ENCODE measurements around the gene STARD10. TPM values are rescaled to one million over a fixed set of nuclear protein-coding genes. Genes with fewer than 3 reads are reported as not detected.

STARD10 gene
- total RNA-seq, 1 experiment from 2014 or later: 58.4 TPM

DNA sequence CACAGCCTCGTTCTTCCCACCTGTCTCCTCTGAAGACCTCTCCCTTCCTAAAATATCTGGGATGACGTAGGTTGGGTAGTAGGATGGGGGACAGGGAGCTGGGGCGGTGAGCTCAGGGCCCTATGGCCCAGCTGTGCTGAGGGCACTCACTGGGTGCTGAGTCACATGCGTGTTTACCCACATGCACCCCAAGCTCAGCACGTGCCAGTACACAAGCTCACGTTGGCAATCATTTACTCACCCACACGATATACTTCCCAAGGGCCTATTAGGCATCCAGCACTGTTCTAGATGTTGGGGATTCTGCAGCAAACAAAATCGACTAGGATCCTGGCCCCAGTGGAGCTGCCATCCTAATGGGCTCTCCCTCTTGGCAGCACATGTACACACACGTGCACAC lies 70.3 kb downstream of the STARD10 start:
- CTCF ChIA-PET: interaction anchor here (1.1 to 3.7 kb wide), 4 partner anchors 59 to 454 kb away, joined by 3 to 27 read pairs (median 6); partner anchors contain the start of gene ATG16L2
- no peak overlapping the region for H3K4me2 ChIP-seq (ENCODE audit: low read length)
- BruUV-seq (replicated peaks): no TSS peak
- H3K27ac ChIP-seq (ENCODE audit: low read depth, low read length): no peak overlapping the region
- H2AFZ ChIP-seq (ENCODE audit: low read depth, low read length, poor library complexity, severe bottlenecking): no peak overlapping the region
- ATAC-seq (no peak), DNase-seq (ENCODE audit: low read depth, low spot score) (no peak)
- no peaks in the 10 kb centered on the region for H3K27me3 ChIP-seq (ENCODE audit: insufficient read depth, low read length)
- TF ChIP-seq EGR1 (IDR thresholded peaks at IDR 0.05; ENCODE audit: low read depth): no peak
- TF ChIP-seq, protein P1, sequence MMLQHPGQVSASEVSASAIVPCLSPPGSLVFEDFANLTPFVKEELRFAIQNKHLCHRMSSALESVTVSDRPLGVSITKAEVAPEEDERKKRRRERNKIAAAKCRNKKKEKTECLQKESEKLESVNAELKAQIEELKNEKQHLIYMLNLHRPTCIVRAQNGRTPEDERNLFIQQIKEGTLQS (IDR thresholded peaks at IDR 0.05): no peak
- TF ChIP-seq, protein P2, sequence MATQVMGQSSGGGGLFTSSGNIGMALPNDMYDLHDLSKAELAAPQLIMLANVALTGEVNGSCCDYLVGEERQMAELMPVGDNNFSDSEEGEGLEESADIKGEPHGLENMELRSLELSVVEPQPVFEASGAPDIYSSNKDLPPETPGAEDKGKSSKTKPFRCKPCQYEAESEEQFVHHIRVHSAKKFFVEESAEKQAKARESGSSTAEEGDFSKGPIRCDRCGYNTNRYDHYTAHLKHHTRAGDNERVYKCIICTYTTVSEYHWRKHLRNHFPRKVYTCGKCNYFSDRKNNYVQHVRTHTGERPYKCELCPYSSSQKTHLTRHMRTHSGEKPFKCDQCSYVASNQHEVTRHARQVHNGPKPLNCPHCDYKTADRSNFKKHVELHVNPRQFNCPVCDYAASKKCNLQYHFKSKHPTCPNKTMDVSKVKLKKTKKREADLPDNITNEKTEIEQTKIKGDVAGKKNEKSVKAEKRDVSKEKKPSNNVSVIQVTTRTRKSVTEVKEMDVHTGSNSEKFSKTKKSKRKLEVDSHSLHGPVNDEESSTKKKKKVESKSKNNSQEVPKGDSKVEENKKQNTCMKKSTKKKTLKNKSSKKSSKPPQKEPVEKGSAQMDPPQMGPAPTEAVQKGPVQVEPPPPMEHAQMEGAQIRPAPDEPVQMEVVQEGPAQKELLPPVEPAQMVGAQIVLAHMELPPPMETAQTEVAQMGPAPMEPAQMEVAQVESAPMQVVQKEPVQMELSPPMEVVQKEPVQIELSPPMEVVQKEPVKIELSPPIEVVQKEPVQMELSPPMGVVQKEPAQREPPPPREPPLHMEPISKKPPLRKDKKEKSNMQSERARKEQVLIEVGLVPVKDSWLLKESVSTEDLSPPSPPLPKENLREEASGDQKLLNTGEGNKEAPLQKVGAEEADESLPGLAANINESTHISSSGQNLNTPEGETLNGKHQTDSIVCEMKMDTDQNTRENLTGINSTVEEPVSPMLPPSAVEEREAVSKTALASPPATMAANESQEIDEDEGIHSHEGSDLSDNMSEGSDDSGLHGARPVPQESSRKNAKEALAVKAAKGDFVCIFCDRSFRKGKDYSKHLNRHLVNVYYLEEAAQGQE (IDR thresholded peaks at IDR 0.05; ENCODE audit: low read depth): no peak
- TF ChIP-seq, protein P3, sequence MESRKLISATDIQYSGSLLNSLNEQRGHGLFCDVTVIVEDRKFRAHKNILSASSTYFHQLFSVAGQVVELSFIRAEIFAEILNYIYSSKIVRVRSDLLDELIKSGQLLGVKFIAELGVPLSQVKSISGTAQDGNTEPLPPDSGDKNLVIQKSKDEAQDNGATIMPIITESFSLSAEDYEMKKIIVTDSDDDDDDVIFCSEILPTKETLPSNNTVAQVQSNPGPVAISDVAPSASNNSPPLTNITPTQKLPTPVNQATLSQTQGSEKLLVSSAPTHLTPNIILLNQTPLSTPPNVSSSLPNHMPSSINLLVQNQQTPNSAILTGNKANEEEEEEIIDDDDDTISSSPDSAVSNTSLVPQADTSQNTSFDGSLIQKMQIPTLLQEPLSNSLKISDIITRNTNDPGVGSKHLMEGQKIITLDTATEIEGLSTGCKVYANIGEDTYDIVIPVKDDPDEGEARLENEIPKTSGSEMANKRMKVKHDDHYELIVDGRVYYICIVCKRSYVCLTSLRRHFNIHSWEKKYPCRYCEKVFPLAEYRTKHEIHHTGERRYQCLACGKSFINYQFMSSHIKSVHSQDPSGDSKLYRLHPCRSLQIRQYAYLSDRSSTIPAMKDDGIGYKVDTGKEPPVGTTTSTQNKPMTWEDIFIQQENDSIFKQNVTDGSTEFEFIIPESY (IDR thresholded peaks at IDR 0.05; ENCODE audit: extremely low read depth, insufficient replicate concordance, low read length): no peak
- TF ChIP-seq EZH2phosphoT487 (IDR thresholded peaks at IDR 0.05; ENCODE audit: borderline replicate concordance): no peak
- no peak for TF ChIP-seq POLR2A (IDR thresholded peaks at IDR 0.05; ENCODE audit: borderline replicate concordance, extremely low read depth, insufficient read depth, insufficient read length)
- TF ChIP-seq ZFX (IDR thresholded peaks at IDR 0.05): no peak
- no peak for TF ChIP-seq CEBPB (IDR thresholded peaks at IDR 0.05; ENCODE audit: low read depth)
- TF ChIP-seq CBX3 (IDR thresholded peaks at IDR 0.05; ENCODE audit: low read depth): no peak
- no peak for TF ChIP-seq SP1 (IDR thresholded peaks at IDR 0.05; ENCODE audit: low read depth)
- TF ChIP-seq SRF (IDR thresholded peaks at IDR 0.05; ENCODE audit: low read depth): no peak
- TF ChIP-seq ELF1 (IDR thresholded peaks at IDR 0.05; ENCODE audit: borderline replicate concordance, low read depth): no peak
- no peak for TF ChIP-seq TCF7L2 (IDR thresholded peaks at IDR 0.05; ENCODE audit: borderline replicate concordance, extremely low read depth, insufficient read depth, insufficient read length)
- no peak for TF ChIP-seq RAD21 (IDR thresholded peaks at IDR 0.05; ENCODE audit: low read depth)
- no peak overlapping the region for H3K9ac ChIP-seq (ENCODE audit: low read length)
- intact Hi-C loops (cut with micrococcal nuclease): no loop called here
- H3K79me2 ChIP-seq (ENCODE audit: insufficient read depth, low read length): peaks cover 25% of the 10 kb centered on the region
- no peaks in the 10 kb centered on the region for H3K9me2 ChIP-seq (ENCODE audit: insufficient read depth)
- RAD21 ChIA-PET (ENCODE audit: low non-redundant PET in 1 of 2, low total read pairs in 2 of 2, uncharacterized antibody in 2 of 2, unreplicated experiment in 2 of 2): interaction anchor here in 1 of 2 experiments (1.4 kb wide), 1 partner anchor 454 kb away, joined by 3 read pairs; no protein-coding TSS in a partner anchor
- POLR2A ChIA-PET: no interaction called here
- no peaks in the 10 kb centered on the region for H4K20me1 ChIP-seq (ENCODE audit: insufficient read depth)
- H3K9me3 ChIP-seq (ENCODE audit: control insufficient read depth in 1 of 2, insufficient read depth in 1 of 2, low read depth in 1 of 2, low read length in 2 of 2): no peaks in the 10 kb centered on the region
- no peaks in the 10 kb centered on the region for H3K36me3 ChIP-seq (ENCODE audit: control insufficient read depth in 1 of 2, insufficient read depth in 2 of 2, low read length in 2 of 2)
- peaks cover 8 to 21% of the 10 kb centered on the region in 2 experiments for H3K4me1 ChIP-seq (ENCODE audit: control insufficient read depth in 1 of 2, insufficient read depth in 2 of 2, low read length in 2 of 2)
- no peak overlapping the region for H3K4me3 ChIP-seq (replicated peaks in 1 of 2; ENCODE audit: low read depth in 1 of 2, low read length in 2 of 2)

All from HCT116 (cell line).